ENCODE data around the gene DDR1.

- TF ChIP-seq EZH2 (IDR thresholded peaks at IDR 0.05; ENCODE audit: low read depth, unreplicated experiment) (no peak), JUNB (IDR thresholded peaks at IDR 0.05; ENCODE audit: unreplicated experiment) (no peak), CTCF (conservative IDR thresholded peaks at IDR 0.05; ENCODE audit: low read depth in 2 of 2) (no peak)
Observed at GRCh38 chr6:30857112-30857511, 27.2 kb upstream of the DDR1 start.

Data from GM23338 (cell line).